Measurements from ENCODE around the gene YAE1.

DNA sequence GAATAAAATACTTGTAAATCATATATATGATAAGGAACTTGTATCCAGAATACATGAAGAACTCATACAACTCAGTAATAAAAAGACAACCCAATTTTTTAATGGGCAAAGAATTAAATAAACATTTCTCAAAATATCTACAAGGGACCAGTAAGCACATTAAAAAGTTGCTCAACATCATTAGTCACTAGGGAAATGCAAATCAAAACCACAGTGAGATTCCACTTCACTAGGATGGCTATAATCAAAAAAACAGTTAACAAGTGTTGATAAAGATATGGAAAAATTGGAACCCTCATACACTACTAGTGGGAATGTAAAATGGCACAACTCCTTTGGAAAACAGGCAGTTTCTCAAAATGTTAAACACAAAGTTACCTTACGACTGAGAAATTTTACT is 40.3 kb upstream of the YAE1 start:
- TF ChIP-seq POLR2A (IDR thresholded peaks at IDR 0.05), result no peak
- TF ChIP-seq, protein P1, sequence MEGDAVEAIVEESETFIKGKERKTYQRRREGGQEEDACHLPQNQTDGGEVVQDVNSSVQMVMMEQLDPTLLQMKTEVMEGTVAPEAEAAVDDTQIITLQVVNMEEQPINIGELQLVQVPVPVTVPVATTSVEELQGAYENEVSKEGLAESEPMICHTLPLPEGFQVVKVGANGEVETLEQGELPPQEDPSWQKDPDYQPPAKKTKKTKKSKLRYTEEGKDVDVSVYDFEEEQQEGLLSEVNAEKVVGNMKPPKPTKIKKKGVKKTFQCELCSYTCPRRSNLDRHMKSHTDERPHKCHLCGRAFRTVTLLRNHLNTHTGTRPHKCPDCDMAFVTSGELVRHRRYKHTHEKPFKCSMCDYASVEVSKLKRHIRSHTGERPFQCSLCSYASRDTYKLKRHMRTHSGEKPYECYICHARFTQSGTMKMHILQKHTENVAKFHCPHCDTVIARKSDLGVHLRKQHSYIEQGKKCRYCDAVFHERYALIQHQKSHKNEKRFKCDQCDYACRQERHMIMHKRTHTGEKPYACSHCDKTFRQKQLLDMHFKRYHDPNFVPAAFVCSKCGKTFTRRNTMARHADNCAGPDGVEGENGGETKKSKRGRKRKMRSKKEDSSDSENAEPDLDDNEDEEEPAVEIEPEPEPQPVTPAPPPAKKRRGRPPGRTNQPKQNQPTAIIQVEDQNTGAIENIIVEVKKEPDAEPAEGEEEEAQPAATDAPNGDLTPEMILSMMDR (IDR thresholded peaks at IDR 0.05), result no peak

All from Peyer's patch (tissue), 4 donors.